Measurements from ENCODE around the gene TIMM9.
"Not testable (repeated sequence)": the region's sequence is repeated elsewhere in the genome, so short reads cannot be mapped to it uniquely, and the experiment has no call there.

- TF ChIP-seq CTCF, POLR2A (IDR thresholded peaks at IDR 0.05): not testable (repeated sequence)
These were observed 10.4 kb downstream of the TIMM9 start for GRCh38 chr14:58416934-58417333.
